Karpas-422 (cell line): Measurements from ENCODE around the gene SSBP3. TPM values are rescaled to one million over a fixed set of nuclear protein-coding genes. Genes with fewer than 3 reads are reported as not detected.
A peak's percentile ranks its signal among the peaks of the same experiment; 100 is the strongest.

Experiments
- DNase-seq: peaks from one replicate; pipeline ENCODE4 v3.0.0-alpha.2; 2015
- H2AFZ ChIP-seq: fragments of 200-600 bp; sonication (generic); 2 replicates; pipeline ENCODE4 v1.6.1; 2014; ENCODE audit warnings: antibody characterized with exemption, low read length, mixed read lengths
- H3K27ac ChIP-seq: fragments of 200-600 bp; sonication (generic); 2 replicates; pipeline ENCODE4 v1.5.1; 2014; ENCODE audit warnings: mild to moderate bottlenecking, low read length, moderate library complexity
- H3K27me3 ChIP-seq: fragments of 200-600 bp; sonication (generic); 2 replicates; pipeline ENCODE4 v1.6.1; 2014; ENCODE audit warnings: low read length, mixed read lengths
- H3K36me3 ChIP-seq: fragments of 200-600 bp; sonication (generic); 2 replicates; pipeline ENCODE4 v1.6.1; 2014; ENCODE audit warnings: low read length, mixed read lengths; ENCODE audit not compliant: insufficient read depth
- H3K4me1 ChIP-seq: fragments of 200-600 bp; sonication (generic); 2 replicates; pipeline ENCODE4 v1.6.1; 2014; ENCODE audit warnings: mild to moderate bottlenecking, low read length, mixed read lengths
- H3K4me2 ChIP-seq: fragments of 200-600 bp; sonication (generic); 2 replicates; pipeline ENCODE4 v1.6.1; 2014; ENCODE audit warnings: low read length, low read depth, mild to moderate bottlenecking; ENCODE audit not compliant: poor library complexity, severe bottlenecking
- H3K4me3 ChIP-seq: fragments of 200-600 bp; sonication (generic); 2 replicates; pipeline ENCODE4 v1.5.1; 2014; ENCODE audit warnings: mild to moderate bottlenecking, antibody characterized with exemption, low read length, mixed read lengths
- H3K79me2 ChIP-seq: fragments of 200-600 bp; sonication (generic); 2 replicates; pipeline ENCODE4 v1.6.1; 2014; ENCODE audit warnings: mild to moderate bottlenecking, low read length, mixed read lengths
- H3K9ac ChIP-seq: fragments of 200-600 bp; sonication (generic); 2 replicates; pipeline ENCODE4 v1.6.0; 2014; ENCODE audit warnings: low read length
- H3K9me2 ChIP-seq: fragments of 200-600 bp; sonication (generic), shearing (Covaris generic); replicated peaks from 2 replicates; pipeline ENCODE4 v1.6.0; 2014; ENCODE audit warnings: mild to moderate bottlenecking, low read length, moderate library complexity; ENCODE audit not compliant: insufficient read depth
- H3K9me3 ChIP-seq: fragments of 300-700, 200-600 bp; sonication (generic); 2 replicates; pipeline ENCODE4 v1.6.1; 2014; ENCODE audit warnings: low read length, mixed read lengths
- H4K20me1 ChIP-seq: fragments of 200-600 bp; sonication (generic); 2 replicates; pipeline ENCODE4 v1.6.1; 2014; ENCODE audit warnings: mild to moderate bottlenecking, antibody characterized with exemption, low read length, low read depth; ENCODE audit not compliant: insufficient read depth
- total RNA-seq: library from RNA; depleted of rRNA; stranded (reverse); fragments of >200 nt; shearing (Covaris generic); gene quantifications from 2 replicates; pipeline ENCODE4 v1.2.3, GENCODE V29; 2014; ENCODE audit warnings: low replicate concordance

The SSBP3 gene
- total RNA-seq, 1 experiment from 2014 or later, result 4.7 TPM

GRCh38 chr1:54360165-54361005 is 45.8 kb downstream of the SSBP3 start:
- Histone ChIP-seq H4K20me1 (no peaks in the 10 kb centered on the region; the same call in 1 of the 2 replicates), H2AFZ (no peak overlapping the region), H3K36me3 (no peaks in the 10 kb centered on the region), H3K27ac (no peak overlapping the region), H3K9me2 (no peaks in the 10 kb centered on the region), H3K79me2 (no peaks in the 10 kb centered on the region), H3K9ac (no peak overlapping the region), H3K9me3 (no peaks in the 10 kb centered on the region), H3K4me2 (peak overlapping the region; percentile 59), H3K27me3 (no peaks in the 10 kb centered on the region), H3K4me1 (peaks cover 41% of the 10 kb centered on the region), H3K4me3 (no peak overlapping the region)
- peak; percentile 51 for DNase-seq

GRCh38 chr1:54359393-54360162 is 46.6 kb downstream of the SSBP3 start:
- no peaks in the 10 kb centered on the region for H4K20me1 ChIP-seq
- no peaks in the 10 kb centered on the region for H3K9me2 ChIP-seq
- H3K4me1 ChIP-seq, result peaks cover 41% of the 10 kb centered on the region
- no peak overlapping the region for H3K4me3 ChIP-seq
- no peak overlapping the region for H3K27ac ChIP-seq
- no peaks in the 10 kb centered on the region for H3K79me2 ChIP-seq
- DNase-seq, result no peak
- H3K27me3 ChIP-seq, result no peaks in the 10 kb centered on the region
- H3K9ac ChIP-seq, result no peak overlapping the region
- H3K9me3 ChIP-seq, result no peaks in the 10 kb centered on the region
- H3K4me2 ChIP-seq, result no peak overlapping the region
- no peaks in the 10 kb centered on the region for H3K36me3 ChIP-seq
- no peak overlapping the region for H2AFZ ChIP-seq

GRCh38 chr1:54358503-54359168 is 47.6 kb downstream of the SSBP3 start:
- no peak overlapping the region for H3K9ac ChIP-seq
- H3K4me1 ChIP-seq, result peaks cover 33% of the 10 kb centered on the region
- H3K9me3 ChIP-seq, result no peaks in the 10 kb centered on the region
- no peaks in the 10 kb centered on the region for H3K36me3 ChIP-seq
- no peak overlapping the region for H3K4me3 ChIP-seq
- H3K27ac ChIP-seq, result no peak overlapping the region
- no peak overlapping the region for H2AFZ ChIP-seq
- no peaks in the 10 kb centered on the region for H3K27me3 ChIP-seq
- no peak overlapping the region for H3K4me2 ChIP-seq
- no peak for DNase-seq
- no peaks in the 10 kb centered on the region for H3K9me2 ChIP-seq
- no peaks in the 10 kb centered on the region for H3K79me2 ChIP-seq
- H4K20me1 ChIP-seq, result no peaks in the 10 kb centered on the region

GRCh38 chr1:54357967-54358366 is 48.2 kb downstream of the SSBP3 start:
- Histone ChIP-seq H3K4me2 (no peak overlapping the region), H3K79me2 (no peaks in the 10 kb centered on the region), H2AFZ (no peak overlapping the region), H3K36me3 (no peaks in the 10 kb centered on the region), H3K9me3 (no peaks in the 10 kb centered on the region), H3K4me3 (no peak overlapping the region), H3K27ac (no peak overlapping the region), H4K20me1 (no peaks in the 10 kb centered on the region), H3K4me1 (peaks cover 30% of the 10 kb centered on the region), H3K9ac (no peak overlapping the region), H3K27me3 (no peaks in the 10 kb centered on the region), H3K9me2 (no peaks in the 10 kb centered on the region)
- DNase-seq, result no peak

GRCh38 chr1:54356680-54357147 is 49.5 kb downstream of the SSBP3 start:
- Histone ChIP-seq H3K9me3 (no peaks in the 10 kb centered on the region), H3K9ac (no peak overlapping the region), H3K27ac (no peak overlapping the region), H3K4me2 (no peak overlapping the region), H4K20me1 (no peaks in the 10 kb centered on the region), H3K36me3 (no peaks in the 10 kb centered on the region), H2AFZ (no peak overlapping the region), H3K27me3 (no peaks in the 10 kb centered on the region), H3K4me1 (peaks cover 24% of the 10 kb centered on the region), H3K4me3 (no peak overlapping the region), H3K9me2 (no peaks in the 10 kb centered on the region), H3K79me2 (no peaks in the 10 kb centered on the region)
- no peak for DNase-seq

- no peak overlapping the region for H3K9ac ChIP-seq
- H3K36me3 ChIP-seq, result no peaks in the 10 kb centered on the region
- H4K20me1 ChIP-seq, result no peaks in the 10 kb centered on the region
- H3K79me2 ChIP-seq, result no peaks in the 10 kb centered on the region
- no peak overlapping the region for H3K27ac ChIP-seq
- H3K4me3 ChIP-seq, result no peak overlapping the region
- H2AFZ ChIP-seq, result no peak overlapping the region
- H3K4me1 ChIP-seq, result peaks cover 18% of the 10 kb centered on the region
- H3K27me3 ChIP-seq, result no peaks in the 10 kb centered on the region
- no peaks in the 10 kb centered on the region for H3K9me3 ChIP-seq
- peak; percentile 70 for DNase-seq
- no peak overlapping the region for H3K4me2 ChIP-seq
- no peaks in the 10 kb centered on the region for H3K9me2 ChIP-seq
Measured at GRCh38 chr1:54355931-54356679, 50.1 kb downstream of the SSBP3 start.

- no peaks in the 10 kb centered on the region for H3K79me2 ChIP-seq
- no peak overlapping the region for H3K4me2 ChIP-seq
- no peak overlapping the region for H2AFZ ChIP-seq
- H4K20me1 ChIP-seq, result no peaks in the 10 kb centered on the region
- no peak overlapping the region for H3K27ac ChIP-seq
- peaks cover 7% of the 10 kb centered on the region for H3K4me1 ChIP-seq
- H3K9me3 ChIP-seq, result no peaks in the 10 kb centered on the region
- no peaks in the 10 kb centered on the region for H3K36me3 ChIP-seq
- no peak for DNase-seq
- no peaks in the 10 kb centered on the region for H3K9me2 ChIP-seq
- H3K4me3 ChIP-seq, result no peak overlapping the region
- H3K27me3 ChIP-seq, result no peaks in the 10 kb centered on the region
- no peak overlapping the region for H3K9ac ChIP-seq
Measured at GRCh38 chr1:54354899-54355298, 51.3 kb downstream of the SSBP3 start.
